Stimulated activated naive CD4-positive, alpha-beta T cell (primary cell): ENCODE results near the gene PSMD1.
"Not testable (repeated sequence)": the region's sequence is repeated elsewhere in the genome, so short reads cannot be mapped to it uniquely, and the experiment has no call there.

Experiments used
- DNase-seq, 6 experiments: peaks; one replicate each; lab custom pipeline; 2025; lab: John Stamatoyannopoulos, UW

Gene PSMD1

DNA sequence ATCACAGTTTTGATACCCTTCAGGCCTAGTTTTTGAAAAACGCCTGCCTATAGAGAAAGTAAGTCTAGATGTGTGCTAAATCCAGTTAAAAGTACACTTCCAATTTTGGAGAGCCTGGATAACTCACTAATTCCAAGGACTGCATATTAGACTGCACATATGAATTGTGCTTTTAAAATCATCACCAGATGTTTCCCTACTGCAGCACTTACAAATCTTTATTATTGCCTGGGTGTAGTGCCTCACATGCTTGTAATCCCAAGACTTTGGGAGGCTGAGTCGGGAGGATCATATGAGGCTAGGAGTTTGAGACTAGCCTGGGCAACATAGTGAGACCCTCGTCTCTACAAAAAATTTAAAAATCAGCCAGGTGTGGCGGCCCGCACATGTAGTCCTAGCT is 104.0 kb downstream of the PSMD1 start:
- no peak for DNase-seq

- no peak for DNase-seq
Measured at GRCh38 chr2:231161252-231161839, 104.7 kb downstream of the PSMD1 start.

DNA sequence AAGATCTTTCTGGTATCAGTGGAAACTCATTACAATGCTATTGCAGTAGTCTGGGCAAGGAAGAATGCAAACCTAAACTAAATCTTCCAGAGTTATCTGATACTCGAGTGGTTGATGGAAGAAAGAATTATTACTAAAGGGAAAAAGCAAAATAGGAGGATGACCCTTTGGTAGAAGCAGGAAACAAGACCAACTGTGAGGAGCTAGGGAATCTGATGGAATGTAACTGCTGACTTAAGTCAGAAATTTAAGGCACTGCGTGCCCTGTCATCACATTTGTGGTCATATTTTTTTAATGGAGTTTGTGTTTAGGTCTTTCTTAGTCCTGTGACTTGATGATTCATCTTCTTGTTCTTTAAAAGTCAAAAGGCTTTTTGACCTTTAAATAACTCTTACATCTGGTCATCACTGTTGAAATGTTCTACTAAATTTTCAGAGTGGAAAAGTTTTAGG is 105.2 kb downstream of the PSMD1 start:
- DNase-seq = no peak

- no peak for DNase-seq
Measured at GRCh38 chr2:231163011-231163410, 106.3 kb downstream of the PSMD1 start.

GRCh38 chr2:231163414-231164095 is 106.9 kb downstream of the PSMD1 start:
- DNase-seq = no peak

GRCh38 chr2:231167745-231168459 is 111.2 kb downstream of the PSMD1 start:
- no peak for DNase-seq

GRCh38 chr2:231168460-231169139 is 111.9 kb downstream of the PSMD1 start:
- no peak for DNase-seq

- no peak for DNase-seq
Measured at GRCh38 chr2:231169488-231169887, 112.8 kb downstream of the PSMD1 start.

GRCh38 chr2:231170055-231170454 is 113.4 kb downstream of the PSMD1 start:
- DNase-seq = no peak

DNA sequence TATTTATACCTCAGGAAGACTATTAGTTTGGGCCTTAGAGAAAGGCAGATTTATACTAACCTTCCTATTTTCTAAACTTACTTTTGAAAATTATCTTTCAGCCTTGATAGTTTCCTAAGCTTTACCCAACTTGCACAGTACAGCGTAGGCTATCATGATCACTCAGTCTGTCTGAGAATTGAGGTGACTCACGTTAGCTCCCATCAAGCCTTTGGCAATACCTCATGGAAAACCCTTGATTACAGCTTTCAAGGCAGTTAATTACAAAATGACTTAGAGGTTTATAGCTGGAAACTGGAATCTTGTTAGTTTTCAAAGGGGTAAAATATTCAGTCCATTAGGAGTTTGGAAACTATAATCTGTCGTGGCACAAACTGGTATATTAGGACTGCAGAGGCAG is 115.4 kb downstream of the PSMD1 start:
- no peak for DNase-seq

DNA sequence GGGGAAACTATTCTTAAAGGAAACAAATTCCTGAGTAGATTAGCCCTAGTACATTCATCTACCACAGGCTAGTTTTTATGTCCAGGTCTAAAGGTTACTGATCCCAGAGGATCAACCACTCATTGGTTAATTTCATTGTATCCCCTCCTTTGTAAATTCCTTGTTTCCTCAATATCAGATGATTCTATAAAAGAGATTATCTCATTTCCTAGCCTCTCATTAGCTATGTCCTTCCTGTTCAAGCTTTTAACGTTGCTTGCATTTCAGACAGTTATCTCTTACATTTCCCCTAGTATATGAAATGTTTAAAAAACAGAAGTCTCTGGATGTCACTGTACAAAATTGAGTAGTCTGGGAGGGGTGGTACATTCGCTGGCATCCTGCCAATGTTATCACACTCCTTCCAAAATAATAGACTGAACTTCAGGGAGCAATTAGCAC is 117.6 kb downstream of the PSMD1 start:
- DNase-seq = no peak

GRCh38 chr2:231176066-231176465 is 119.4 kb downstream of the PSMD1 start:
- no peak for DNase-seq

GRCh38 chr2:231177156-231178025 is 120.7 kb downstream of the PSMD1 start:
- DNase-seq = no peak

DNA sequence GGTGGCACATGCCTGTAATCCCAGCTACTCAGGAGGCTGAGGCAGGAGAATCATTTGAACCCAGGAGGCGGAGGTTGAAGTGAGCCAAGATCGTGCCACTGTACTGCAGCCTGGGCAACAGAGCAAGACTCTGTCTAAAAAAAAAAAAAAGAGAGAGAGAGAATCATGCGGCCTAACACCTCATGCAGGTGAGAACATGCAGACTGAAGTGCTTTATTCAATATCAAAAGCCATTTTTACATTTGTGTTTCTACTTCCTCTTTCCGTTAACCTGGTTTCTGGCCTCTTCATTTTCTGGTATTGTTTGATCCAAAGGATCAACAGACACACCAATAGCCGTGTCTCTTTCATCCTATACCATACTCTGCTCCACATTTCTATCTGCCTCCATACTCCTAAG is 122.1 kb downstream of the PSMD1 start:
- DNase-seq = not testable (repeated sequence)

DNA sequence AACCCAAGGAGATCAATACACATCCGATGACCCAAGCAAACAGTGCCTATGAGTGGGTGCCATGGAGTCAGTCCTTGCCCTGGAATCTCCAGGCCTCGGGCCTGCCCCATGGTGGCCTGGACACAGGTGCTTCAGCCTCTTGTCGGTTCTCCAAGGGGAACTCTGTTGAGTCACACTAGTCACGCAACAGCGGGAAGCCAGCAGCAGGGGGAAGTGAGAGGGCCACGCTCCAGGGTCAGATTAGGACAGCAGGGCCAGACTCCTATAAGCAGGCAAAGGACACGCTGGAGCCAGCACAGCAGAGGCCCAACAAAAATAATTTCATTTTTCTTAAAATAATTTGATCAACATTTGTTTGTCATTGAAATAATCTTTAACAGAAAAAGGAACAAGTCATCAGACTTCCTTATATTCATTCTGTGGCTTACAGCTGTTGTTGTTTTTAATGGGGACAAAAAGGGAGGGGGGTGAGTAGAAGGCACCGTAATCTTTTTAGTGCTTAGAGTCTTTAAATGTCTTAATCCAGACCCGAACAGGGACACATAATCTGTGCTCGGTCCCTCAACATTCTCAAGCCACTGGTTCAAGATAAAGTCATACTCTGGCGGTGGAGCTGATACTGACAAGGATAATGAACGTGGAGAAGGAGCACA is 125.3 kb downstream of the PSMD1 start:
- DNase-seq = no peak

DNA sequence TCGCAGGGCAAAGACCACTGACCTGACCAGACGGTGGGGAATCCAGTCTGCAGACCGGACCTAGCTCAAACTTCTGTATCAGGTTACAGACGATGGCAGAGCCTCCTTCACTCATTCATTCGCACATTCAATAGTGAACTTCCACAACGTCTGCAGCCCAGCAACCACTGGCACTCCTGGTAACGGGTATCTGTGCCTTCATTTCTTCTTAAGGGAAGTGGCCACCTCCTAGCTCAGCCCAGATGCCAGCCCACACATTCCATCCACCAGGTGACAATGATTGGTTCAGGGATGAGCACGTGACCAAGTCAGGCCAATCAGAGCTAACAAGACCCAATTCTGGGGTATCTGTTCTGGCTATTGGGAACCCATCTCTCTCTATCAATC is 125.8 kb downstream of the PSMD1 start:
- DNase-seq = no peak

- DNase-seq = no peak
Measured at GRCh38 chr2:231183851-231184250, 127.2 kb downstream of the PSMD1 start.

GRCh38 chr2:231184319-231184718 is 127.7 kb downstream of the PSMD1 start:
- DNase-seq = no peak

DNA sequence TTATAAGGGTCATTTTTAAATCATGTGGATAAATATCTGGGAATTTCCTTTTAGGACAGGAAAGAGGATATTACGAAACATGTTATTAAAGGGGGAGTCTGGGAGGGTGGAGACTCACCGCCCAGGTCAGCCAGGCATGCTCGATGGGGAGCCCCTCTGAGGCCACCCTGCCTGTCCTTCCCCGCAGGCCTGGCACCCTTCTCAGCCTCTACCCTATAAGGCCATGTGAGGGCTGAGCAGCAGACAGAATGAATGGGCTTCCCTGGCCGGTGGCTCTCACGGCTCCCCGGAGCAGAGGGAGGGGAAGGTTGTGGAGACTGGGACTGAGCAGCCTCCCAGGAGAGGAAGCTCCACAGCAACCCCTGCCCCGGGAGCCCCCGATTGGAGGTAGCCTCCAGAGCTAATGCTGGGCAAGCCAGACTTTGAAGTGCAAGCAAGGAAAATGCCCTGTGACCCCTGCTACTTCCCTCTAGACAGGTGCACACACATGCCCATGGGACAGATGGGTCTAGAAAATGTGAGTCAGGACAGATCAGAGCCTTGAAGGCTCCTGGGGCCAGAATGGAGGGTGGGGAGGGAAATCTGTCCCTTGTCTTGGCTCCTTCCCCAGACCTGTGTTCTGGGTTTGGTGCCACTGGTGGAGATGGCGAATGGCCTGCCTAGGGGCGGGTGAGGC is 128.5 kb downstream of the PSMD1 start:
- DNase-seq = no peak

DNA sequence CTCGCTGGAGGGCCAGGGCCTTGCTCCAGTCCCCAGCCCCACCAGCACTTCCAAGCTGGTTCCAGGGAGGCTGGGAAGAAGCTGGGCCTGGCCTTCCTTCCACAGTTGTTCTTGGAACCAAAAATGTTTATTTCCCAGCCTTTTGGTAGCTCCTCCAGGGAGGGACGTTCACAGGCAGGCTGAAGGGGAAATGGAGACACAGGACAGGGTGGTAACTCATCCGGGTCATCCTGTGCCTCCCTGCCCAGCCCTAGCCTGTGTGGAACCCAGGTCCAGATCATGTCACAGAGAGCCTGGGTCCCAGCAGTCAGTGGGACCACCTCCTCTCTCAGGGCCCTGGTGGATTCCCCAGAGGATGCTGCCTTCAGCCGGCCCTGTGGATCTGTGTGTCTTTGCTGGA is 129.2 kb downstream of the PSMD1 start:
- no peak for DNase-seq

DNA sequence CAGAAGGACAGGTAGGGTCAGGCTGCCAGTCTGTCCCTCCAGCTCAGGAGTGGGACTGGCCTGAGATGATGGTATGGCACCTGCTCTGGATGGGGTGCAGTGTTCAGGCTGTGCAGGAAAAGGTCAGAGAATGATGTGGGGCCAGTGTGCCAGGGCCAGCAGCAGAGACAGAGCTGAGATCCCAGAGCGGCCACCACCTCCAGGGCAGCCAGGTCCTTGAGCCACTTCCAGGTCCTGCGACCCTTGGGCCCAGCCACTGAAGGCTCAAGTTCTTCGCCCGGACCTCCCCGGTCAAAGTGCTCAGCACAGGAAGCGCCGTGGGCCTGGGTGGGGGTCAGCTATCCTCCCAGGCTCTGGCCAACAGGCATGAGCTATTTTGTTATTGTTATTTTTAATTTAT is 129.7 kb downstream of the PSMD1 start:
- no peak for DNase-seq
